ENCODE results near the gene CTDSP1. TPM values are rescaled to one million over a fixed set of nuclear protein-coding genes. Genes with fewer than 3 reads are reported as not detected.

Gene CTDSP1
- 16.2 TPM for polyA plus RNA-seq

DNA sequence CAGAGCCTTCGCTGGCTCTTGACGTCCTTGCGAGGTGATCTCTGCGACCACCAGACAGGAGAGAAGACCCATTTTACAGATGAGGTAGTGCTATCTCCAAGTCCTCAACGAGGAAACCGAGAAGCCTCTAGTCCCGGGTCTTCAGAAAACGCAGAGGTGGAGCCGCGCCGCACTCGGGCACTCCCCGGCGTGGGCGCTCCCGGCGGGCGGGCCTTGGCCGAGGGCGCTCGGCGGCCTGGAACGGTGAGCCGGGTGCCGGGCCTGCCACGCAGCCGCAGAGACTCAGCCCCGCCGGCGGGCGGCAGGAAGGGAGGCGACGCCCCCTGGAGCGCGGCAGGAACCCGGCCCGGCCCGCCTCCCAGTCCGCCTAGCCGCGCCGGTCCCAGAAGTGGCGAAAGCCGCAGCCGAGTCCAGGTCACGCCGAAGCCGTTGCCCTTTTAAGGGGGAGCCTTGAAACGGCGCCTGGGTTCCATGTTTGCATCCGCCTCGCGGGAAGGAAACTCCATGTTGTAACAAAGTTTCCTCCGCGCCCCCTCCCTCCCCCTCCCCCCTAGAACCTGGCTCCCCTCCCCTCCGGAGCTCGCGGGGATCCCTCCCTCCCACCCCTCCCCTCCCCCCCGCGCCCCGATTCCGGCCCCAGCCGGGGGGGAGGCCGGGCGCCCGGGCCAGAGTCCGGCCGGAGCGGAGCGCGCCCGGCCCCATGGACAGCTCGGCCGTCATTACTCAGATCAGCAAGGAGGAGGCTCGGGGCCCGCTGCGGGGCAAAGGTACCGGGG, at the start of gene CTDSP1:
Gene CTDSP1, plus strand, starts transcription at position 478 of the 776 bp plus-strand sequence. Its CDS starts 223 bp downstream, at position 701.
- Mint-ChIP-seq H3K4me1 (peaks cover 23 to 36% (median 33%) of the 10 kb centered on the region in 3 donors), H3K36me3 (no peaks in the 10 kb centered on the region), H3K4me3 (peak within 1 kb of the TSS; percentile 92 to 100 (median 96)), H3K27me3 (no peaks in the 10 kb centered on the region), H3K27ac (peak within 1 kb of the TSS; percentile 94 to 100 (median 95)), H3K9me3 (no peaks in the 10 kb centered on the region)

DNA sequence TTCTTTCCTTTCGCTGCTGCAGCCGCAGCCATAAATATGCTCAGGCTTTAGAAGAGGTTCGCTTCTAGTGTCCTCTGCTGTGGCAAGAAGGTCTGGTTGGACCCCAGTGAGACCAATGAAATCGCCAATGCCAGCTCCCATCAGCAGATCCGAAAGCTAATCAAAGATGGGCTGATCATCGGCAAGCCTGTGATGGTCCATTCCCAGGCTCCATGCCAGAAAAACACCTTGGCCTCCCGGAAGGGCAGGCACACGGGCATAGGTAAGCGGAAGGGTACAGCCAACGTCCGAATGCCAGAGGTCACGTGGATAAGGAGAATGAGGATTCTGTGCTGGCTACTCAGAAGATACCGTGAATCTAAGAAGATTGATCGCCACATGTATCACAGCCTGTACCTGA, 45.6 kb upstream of the CTDSP1 start:
- peaks cover 0 to 7% (median 3%) of the 10 kb centered on the region in 3 donors for H3K9me3 Mint-ChIP-seq
- peaks cover 0 to 7% (median 1%) of the 10 kb centered on the region in 3 donors for H3K4me1 Mint-ChIP-seq
- H3K27me3 Mint-ChIP-seq: no peaks in the 10 kb centered on the region
- H3K4me3 Mint-ChIP-seq: no peak overlapping the region
- peaks cover 1% of the 10 kb centered on the region for H3K36me3 Mint-ChIP-seq
- H3K27ac Mint-ChIP-seq: no peak overlapping the region

DNA sequence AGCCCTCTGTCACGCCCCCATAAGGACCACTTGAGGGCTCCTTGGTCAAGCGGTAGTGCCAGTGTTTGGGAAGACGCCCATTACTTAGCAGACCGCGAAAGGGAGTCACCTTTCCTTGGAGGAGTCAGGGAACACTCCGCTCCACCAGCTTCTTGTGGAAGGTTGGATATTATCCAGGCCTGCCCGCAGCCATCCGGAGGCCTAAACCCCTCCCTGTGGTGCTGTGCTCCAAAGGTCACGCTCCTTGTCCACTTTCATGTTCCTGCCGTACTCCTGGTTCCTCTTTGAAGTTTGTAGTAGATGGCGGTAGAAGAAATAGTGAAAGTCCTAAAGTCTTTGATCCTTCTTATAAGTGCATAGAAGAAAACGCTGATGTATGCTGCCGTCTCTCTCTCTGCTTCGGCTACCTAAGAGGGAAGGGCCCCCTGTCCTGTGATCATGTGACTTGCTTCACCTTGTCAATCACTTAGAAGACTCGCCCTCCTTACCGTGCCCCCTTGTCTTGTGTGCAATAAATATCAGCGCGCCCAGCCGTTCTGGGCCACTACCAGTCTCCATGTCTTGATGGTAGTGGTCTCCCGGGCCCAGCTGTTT, 44.7 kb upstream of the CTDSP1 start:
- Mint-ChIP-seq H3K4me3 (no peak overlapping the region), H3K27me3 (no peaks in the 10 kb centered on the region)

GRCh38 chr2:218357236-218358177, 42.2 kb upstream of the CTDSP1 start:
- Mint-ChIP-seq H3K9me3 (peaks cover 0 to 3% (median 0%) of the 10 kb centered on the region in 3 donors), H3K27ac (peak overlapping the region in 1 of 3 donors; percentile 8), H3K4me3 (peak overlapping the region in 1 of 4 donors; percentile 61), H3K27me3 (no peaks in the 10 kb centered on the region), H3K4me1 (peaks cover 0 to 7% (median 3%) of the 10 kb centered on the region in 3 donors), H3K36me3 (no peaks in the 10 kb centered on the region)

More for the DNA sequence above, 44.7 kb upstream of the CTDSP1 start:
- Mint-ChIP-seq H3K27ac (no peak overlapping the region), H3K36me3 (no peaks in the 10 kb centered on the region), H3K9me3 (peaks cover 0 to 7% (median 3%) of the 10 kb centered on the region in 3 donors), H3K4me1 (peaks cover 0 to 7% (median 1%) of the 10 kb centered on the region in 3 donors)

DNA sequence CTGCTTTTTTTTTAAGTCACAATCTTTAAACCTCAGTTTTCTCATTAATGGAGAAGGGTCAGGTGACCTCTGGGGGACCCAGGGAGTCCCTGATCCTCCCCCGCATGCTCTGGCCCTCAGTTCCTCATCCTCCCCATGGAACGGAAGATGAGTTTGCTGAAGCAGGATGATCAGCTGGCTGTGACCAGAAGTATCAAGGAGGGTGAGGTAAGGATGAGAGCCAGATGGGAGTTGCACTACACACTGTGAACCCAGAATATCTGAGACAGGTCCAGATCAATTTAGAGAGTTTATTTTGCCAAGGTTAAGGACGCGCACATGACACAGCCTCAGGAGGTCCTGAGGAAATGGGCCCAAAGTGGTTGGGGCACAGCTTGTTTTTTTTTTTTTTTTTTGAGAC, 39.2 kb upstream of the CTDSP1 start:
- no peak overlapping the region for H3K27ac Mint-ChIP-seq
- no peaks in the 10 kb centered on the region for H3K9me3 Mint-ChIP-seq
- peaks cover 3 to 11% (median 6%) of the 10 kb centered on the region in 3 donors for H3K4me1 Mint-ChIP-seq
- no peaks in the 10 kb centered on the region for H3K27me3 Mint-ChIP-seq
- no peaks in the 10 kb centered on the region for H3K36me3 Mint-ChIP-seq
- H3K4me3 Mint-ChIP-seq: no peak overlapping the region

DNA sequence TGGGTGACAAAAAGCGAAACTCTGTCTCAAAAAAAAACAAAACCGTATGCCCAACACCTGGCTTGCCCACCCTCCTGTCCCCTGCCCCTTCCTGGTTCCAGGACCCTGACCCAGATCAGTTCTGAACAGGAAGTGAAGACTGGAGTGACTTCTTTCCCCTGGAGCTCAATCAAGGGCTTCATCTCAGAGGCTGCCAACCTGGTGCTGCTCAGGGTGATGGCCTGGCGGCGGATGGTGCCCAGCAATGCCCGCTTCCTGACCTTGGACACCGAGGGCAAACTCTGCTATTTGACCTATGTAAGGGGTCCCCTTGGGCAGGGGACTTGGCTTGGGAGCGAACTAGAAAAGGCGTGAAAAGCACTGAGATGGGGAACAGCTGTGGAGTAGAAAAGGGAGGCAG, 37.1 kb upstream of the CTDSP1 start:
- Mint-ChIP-seq H3K36me3 (no peaks in the 10 kb centered on the region), H3K9me3 (no peaks in the 10 kb centered on the region), H3K4me1 (peaks cover 3 to 7% (median 4%) of the 10 kb centered on the region in 3 donors), H3K27me3 (no peaks in the 10 kb centered on the region), H3K27ac (peak overlapping the region in 1 of 3 donors; percentile 85), H3K4me3 (peak overlapping the region in 2 of 4 donors; percentile 19 to 65)

DNA sequence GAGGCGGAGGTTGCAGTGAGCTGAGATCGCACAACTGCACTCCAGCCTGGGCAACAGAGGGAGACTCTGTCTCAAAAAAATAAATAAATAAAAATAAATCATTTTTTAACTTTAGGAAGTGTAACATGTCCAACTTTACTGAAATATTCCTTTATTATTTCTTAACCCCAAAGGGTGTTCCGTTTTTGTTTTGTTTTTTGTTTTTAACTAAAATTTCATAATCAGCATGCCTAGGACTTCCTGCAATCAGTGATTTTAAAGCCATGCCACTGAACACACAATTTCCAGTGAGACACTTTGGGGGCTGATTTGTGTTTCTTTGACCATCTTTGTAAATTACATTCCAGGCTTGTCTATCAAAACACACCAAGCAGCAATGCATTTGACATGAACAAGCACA, 35.9 kb upstream of the CTDSP1 start:
- no peak overlapping the region for H3K4me3 Mint-ChIP-seq
- no peaks in the 10 kb centered on the region for H3K36me3 Mint-ChIP-seq
- no peaks in the 10 kb centered on the region for H3K9me3 Mint-ChIP-seq
- H3K27me3 Mint-ChIP-seq: no peaks in the 10 kb centered on the region
- peaks cover 8 to 10% (median 10%) of the 10 kb centered on the region in 3 donors for H3K4me1 Mint-ChIP-seq
- no peak overlapping the region for H3K27ac Mint-ChIP-seq

DNA sequence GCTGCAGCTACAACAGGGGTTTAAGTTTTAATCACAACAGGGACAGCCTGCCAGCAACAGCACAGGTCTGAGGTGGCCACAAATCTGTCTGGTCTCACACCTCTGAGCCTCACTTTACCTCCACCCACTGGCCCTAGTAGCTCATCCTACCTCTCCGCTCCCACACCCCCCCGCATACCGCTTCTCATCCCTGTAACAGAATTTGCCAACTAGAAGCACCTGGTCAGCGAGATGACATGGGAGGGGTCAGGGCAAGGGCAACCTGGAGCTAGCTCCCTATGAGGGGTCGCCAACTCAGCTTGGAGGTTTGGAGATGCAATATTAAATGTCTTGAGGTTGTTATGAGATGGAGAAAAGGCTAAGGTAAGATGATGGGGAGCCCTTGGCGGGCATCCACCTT, 35.5 kb upstream of the CTDSP1 start:
- Mint-ChIP-seq H3K27ac (no peak overlapping the region), H3K27me3 (no peaks in the 10 kb centered on the region), H3K4me3 (peak overlapping the region in 1 of 4 donors; percentile 32), H3K36me3 (no peaks in the 10 kb centered on the region), H3K4me1 (peaks cover 10 to 14% (median 11%) of the 10 kb centered on the region in 3 donors), H3K9me3 (no peaks in the 10 kb centered on the region)

DNA sequence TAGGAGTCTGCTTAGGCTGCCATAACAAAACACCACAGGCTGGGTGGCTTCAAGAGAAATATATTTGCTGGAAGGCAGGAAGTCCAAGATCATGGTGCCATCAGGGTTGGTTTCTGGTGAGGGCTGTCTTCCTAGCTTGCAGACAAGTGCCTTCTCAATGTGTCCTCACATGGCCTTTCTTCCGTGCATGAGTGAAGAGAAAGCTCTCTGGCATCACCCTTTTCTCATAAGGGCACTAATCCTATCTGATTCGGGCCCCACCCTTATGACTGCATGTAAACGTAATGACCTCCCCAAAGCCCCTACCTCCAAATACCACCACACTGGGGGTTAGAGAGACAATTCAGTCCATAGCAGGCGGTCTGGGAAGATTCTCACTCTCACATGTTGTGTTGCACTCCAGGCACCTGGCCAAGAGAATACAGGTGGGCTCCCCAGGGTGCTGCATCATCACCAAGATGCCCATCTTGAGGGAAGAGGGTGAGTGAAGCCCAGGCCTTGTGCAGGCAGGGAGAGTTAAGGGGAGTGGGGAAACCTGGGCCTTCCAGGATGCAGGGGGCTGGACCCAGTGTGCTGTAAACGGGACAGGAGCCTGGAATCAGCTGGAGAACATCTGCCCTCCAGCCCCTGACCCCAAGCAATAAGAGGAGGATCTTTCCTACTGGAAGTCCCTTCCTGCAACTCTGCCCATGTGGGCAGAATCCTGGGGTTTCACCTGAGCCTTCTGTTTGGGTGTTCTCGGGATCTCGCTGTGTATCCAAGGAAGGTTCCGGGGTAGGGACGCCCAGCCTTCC, 32.9 kb upstream of the CTDSP1 start:
- Mint-ChIP-seq H3K27me3 (no peaks in the 10 kb centered on the region), H3K36me3 (no peaks in the 10 kb centered on the region), H3K4me3 (peak overlapping the region; percentile 74 to 91 (median 86)), H3K9me3 (no peaks in the 10 kb centered on the region), H3K27ac (peak overlapping the region; percentile 47 to 89 (median 58)), H3K4me1 (peaks cover 23 to 29% (median 27%) of the 10 kb centered on the region in 3 donors)

- Mint-ChIP-seq H3K27me3 (no peaks in the 10 kb centered on the region), H3K4me3 (peak overlapping the region; percentile 74 to 91 (median 86)), H3K36me3 (no peaks in the 10 kb centered on the region), H3K9me3 (no peaks in the 10 kb centered on the region), H3K4me1 (peaks cover 23 to 29% (median 27%) of the 10 kb centered on the region in 3 donors), H3K27ac (peak overlapping the region; percentile 47 to 89 (median 58))
These were observed 32.1 kb upstream of the CTDSP1 start for GRCh38 chr2:218367415-218368149.

GRCh38 chr2:218368150-218368528, 31.5 kb upstream of the CTDSP1 start:
- Mint-ChIP-seq H3K27ac (peak overlapping the region; percentile 47 to 89 (median 58)), H3K27me3 (no peaks in the 10 kb centered on the region), H3K36me3 (no peaks in the 10 kb centered on the region), H3K4me1 (peaks cover 20 to 29% (median 25%) of the 10 kb centered on the region in 3 donors), H3K4me3 (peak overlapping the region; percentile 74 to 91 (median 86)), H3K9me3 (no peaks in the 10 kb centered on the region)

- Mint-ChIP-seq H3K4me1 (peaks cover 20 to 29% (median 25%) of the 10 kb centered on the region in 3 donors), H3K4me3 (peak overlapping the region; percentile 74 to 91 (median 82)), H3K27me3 (no peaks in the 10 kb centered on the region)
These were observed 31.0 kb upstream of the CTDSP1 start for GRCh38 chr2:218368621-218369153.

GRCh38 chr2:218369330-218369729, 30.3 kb upstream of the CTDSP1 start:
- peak overlapping the region in 2 of 3 donors; percentile 68 to 73 for H3K27ac Mint-ChIP-seq
- peak overlapping the region in 3 of 4 donors; percentile 74 to 86 (median 83) for H3K4me3 Mint-ChIP-seq
- H3K27me3 Mint-ChIP-seq: no peaks in the 10 kb centered on the region
- no peaks in the 10 kb centered on the region for H3K36me3 Mint-ChIP-seq
- H3K9me3 Mint-ChIP-seq: no peaks in the 10 kb centered on the region
- peaks cover 20 to 29% (median 25%) of the 10 kb centered on the region in 3 donors for H3K4me1 Mint-ChIP-seq

More at GRCh38 chr2:218368621-218369153, 31.0 kb upstream of the CTDSP1 start:
- Mint-ChIP-seq H3K36me3 (no peaks in the 10 kb centered on the region), H3K9me3 (no peaks in the 10 kb centered on the region), H3K27ac (peak overlapping the region; percentile 68 to 89 (median 73))
